Measurements from ENCODE around the gene NNT.
"Not testable (repeated sequence)": the region's sequence is repeated elsewhere in the genome, so short reads cannot be mapped to it uniquely, and the experiment has no call there.

Gene NNT

GRCh38 chr5:43729846-43730478, 127.0 kb downstream of the NNT start:
- DNase-seq: no peak

GRCh38 chr5:43730832-43731342, 127.9 kb downstream of the NNT start:
- DNase-seq: no peak

GRCh38 chr5:43731573-43731972, 128.6 kb downstream of the NNT start:
- no peak for DNase-seq

- DNase-seq: not testable (repeated sequence)
These were observed 143.1 kb downstream of the NNT start for GRCh38 chr5:43745923-43746548.

- no peak for DNase-seq
These were observed 147.8 kb downstream of the NNT start for GRCh38 chr5:43750809-43751208.

- no peak for DNase-seq
These were observed 150.1 kb downstream of the NNT start for GRCh38 chr5:43753069-43753468.

Measured in CD4-positive, alpha-beta T cell treated with Interleukin-17A for 4 hours (primary cell).